Mucosa of gallbladder (tissue), 1 donor: ENCODE results near the gene TEX2. TPM values are rescaled to one million over a fixed set of nuclear protein-coding genes. Genes with fewer than 3 reads are reported as not detected.
A peak's percentile ranks its signal among the peaks of the same experiment; 100 is the strongest.
"Not testable (repeated sequence)": the region's sequence is repeated elsewhere in the genome, so short reads cannot be mapped to it uniquely, and the experiment has no call there.

Experiments used
- DNase-seq: peaks from one replicate; pipeline ENCODE4 v3.0.0-alpha.2; 2020; ENCODE audit warnings: low spot score
- total RNA-seq: library from RNA; stranded (reverse); gene quantifications from one replicate; pipeline ENCODE4 v1.2.1, GENCODE V29; 2021
- donor health status: DM: no; HTN: no; CAD: no.

The TEX2 gene
- total RNA-seq, 1 donor from 2014 or later: 74.9 TPM

GRCh38 chr17:64138441-64138840 lies 124.6 kb downstream of the TEX2 start:
- DNase-seq: no peak

GRCh38 chr17:64135000-64135399 lies 128.1 kb downstream of the TEX2 start:
- peak; percentile 6 for DNase-seq

- DNase-seq: peak; percentile 6
These were observed 128.7 kb downstream of the TEX2 start for GRCh38 chr17:64134216-64134970.

GRCh38 chr17:64133546-64134215 lies 129.4 kb downstream of the TEX2 start:
- peak; percentile 14 for DNase-seq

- DNase-seq: no peak
These were observed 131.3 kb downstream of the TEX2 start for GRCh38 chr17:64131606-64132270.

- peak; percentile 40 for DNase-seq
These were observed 132.5 kb downstream of the TEX2 start for GRCh38 chr17:64130559-64131001.

- DNase-seq: peak; percentile 95
These were observed 133.1 kb downstream of the TEX2 start, which contains the start of gene ERN1 for GRCh38 chr17:64129765-64130558. TSS of gene ERN1 (minus strand) at chr17:64130144. CDS start at chr17:64130029, 115 bp downstream.

- no peak for DNase-seq
These were observed 133.6 kb downstream of the TEX2 start for GRCh38 chr17:64129515-64129764.

- peak; percentile 47 for DNase-seq
These were observed 134.1 kb downstream of the TEX2 start for GRCh38 chr17:64128787-64129514.

GRCh38 chr17:64126918-64127317 lies 136.1 kb downstream of the TEX2 start:
- no peak for DNase-seq

GRCh38 chr17:64125937-64126336 lies 137.1 kb downstream of the TEX2 start:
- DNase-seq: no peak

- DNase-seq: no peak
These were observed 138.5 kb downstream of the TEX2 start for GRCh38 chr17:64124609-64125008.

GRCh38 chr17:64123114-64123513 lies 139.9 kb downstream of the TEX2 start:
- no peak for DNase-seq

- not testable (repeated sequence) for DNase-seq
These were observed 141.9 kb downstream of the TEX2 start for GRCh38 chr17:64120972-64121786.

GRCh38 chr17:64120159-64120810 lies 142.8 kb downstream of the TEX2 start:
- DNase-seq: no peak

- no peak for DNase-seq
These were observed 144.8 kb downstream of the TEX2 start for GRCh38 chr17:64117981-64118979.

GRCh38 chr17:64115822-64116534 lies 147.1 kb downstream of the TEX2 start:
- DNase-seq: no peak
